HG03039 (cell line): Measurements from ENCODE around the gene MTARC1.
A peak's percentile ranks its signal among the peaks of the same experiment; 100 is the strongest.

Experiments
- ATAC-seq: cut with Tn5 transposase; IDR thresholded peaks from one replicate; pipeline ENCODE4 v1.9.1; 2021; ENCODE audit warnings: mild to moderate bottlenecking, moderate library complexity; ENCODE audit not compliant: unreplicated experiment

Gene MTARC1

GRCh38 chr1:220803401-220804201 lies 16.9 kb downstream of the MTARC1 start:
- ATAC-seq, result no peak

GRCh38 chr1:220804202-220804586 lies 17.5 kb downstream of the MTARC1 start:
- no peak for ATAC-seq

GRCh38 chr1:220806408-220806807 lies 19.7 kb downstream of the MTARC1 start:
- ATAC-seq, result no peak

- ATAC-seq, result no peak
Observed at GRCh38 chr1:220807726-220808125, 21.0 kb downstream of the MTARC1 start.

- no peak for ATAC-seq
Observed at GRCh38 chr1:220808345-220809186, 21.9 kb downstream of the MTARC1 start.

GRCh38 chr1:220809187-220809550 lies 22.5 kb downstream of the MTARC1 start:
- ATAC-seq, result no peak

GRCh38 chr1:220809704-220810103 lies 23.0 kb downstream of the MTARC1 start:
- ATAC-seq, result peak; percentile 7

GRCh38 chr1:220810179-220810653 lies 23.5 kb downstream of the MTARC1 start:
- ATAC-seq, result peak; percentile 85

- no peak for ATAC-seq
Observed at GRCh38 chr1:220810963-220811362, 24.2 kb downstream of the MTARC1 start.

GRCh38 chr1:220811695-220812094 lies 25.0 kb downstream of the MTARC1 start:
- ATAC-seq, result no peak

- no peak for ATAC-seq
Observed at GRCh38 chr1:220812308-220812707, 25.6 kb downstream of the MTARC1 start.

GRCh38 chr1:220813013-220813412 lies 26.3 kb downstream of the MTARC1 start:
- ATAC-seq, result no peak

- no peak for ATAC-seq
Observed at GRCh38 chr1:220815409-220815808, 28.7 kb downstream of the MTARC1 start.

- no peak for ATAC-seq
Observed at GRCh38 chr1:220817907-220818306, 31.2 kb downstream of the MTARC1 start.

GRCh38 chr1:220818421-220819173 lies 31.9 kb downstream of the MTARC1 start:
- no peak for ATAC-seq

GRCh38 chr1:220819467-220820026 lies 32.8 kb downstream of the MTARC1 start:
- ATAC-seq, result no peak

- no peak for ATAC-seq
Observed at GRCh38 chr1:220824031-220824989, 37.6 kb downstream of the MTARC1 start.

GRCh38 chr1:220825819-220826551 lies 39.3 kb downstream of the MTARC1 start:
- no peak for ATAC-seq

- ATAC-seq, result no peak
Observed at GRCh38 chr1:220826729-220827128, 40.0 kb downstream of the MTARC1 start.
